GM18507 (cell line): ENCODE results near the gene ADCY10.

Source experiments
- DNase-seq: peaks from one replicate; pipeline ENCODE4 v3.0.0; 2011; ENCODE audit warnings: low read depth; ENCODE audit not compliant: insufficient read length; ENCODE audit errors: extremely low spot score
- FAIRE-seq: peaks from 2 replicates; lab custom pipeline; 2011; peaks lifted over from hg19 to GRCh38; lab: Jason Lieb, UNC

Gene ADCY10

GRCh38 chr1:167764458-167765330 lies 149.2 kb downstream of the ADCY10 start:
- FAIRE-seq = no peak
- no peak for DNase-seq

- no peak for DNase-seq
- no peak for FAIRE-seq
These were observed 150.3 kb downstream of the ADCY10 start for GRCh38 chr1:167763525-167764220.

GRCh38 chr1:167762061-167762746 lies 151.7 kb downstream of the ADCY10 start:
- DNase-seq (no peak), FAIRE-seq (no peak)

GRCh38 chr1:167761400-167761799 lies 152.5 kb downstream of the ADCY10 start:
- DNase-seq (no peak), FAIRE-seq (no peak)
